HepG2 (cell line): ENCODE results near the gene CKLF.

Experiments
- ATF3 ChIP-seq: sonication (generic); formaldehyde crosslinking; IDR thresholded peaks from 2 replicates; pipeline ENCODE4 v1.4.0; 2020; ENCODE audit warnings: missing genetic modification reagents
- BRD4 ChIP-seq: sonication (generic); formaldehyde crosslinking; IDR thresholded peaks from 2 replicates; pipeline ENCODE4 v1.4.0; 2020; ENCODE audit warnings: missing genetic modification reagents
- CEBPB ChIP-seq: IDR thresholded peaks from 2 replicates; pipeline ENCODE4 v1.6.1; 2011; ENCODE audit warnings: low read depth, low read length, improper control_type of control experiment, borderline replicate concordance
- CENPX ChIP-seq: sonication (generic); formaldehyde crosslinking; IDR thresholded peaks from 2 replicates; pipeline ENCODE4 v1.9.0; 2021; ENCODE audit warnings: mild to moderate bottlenecking, missing genetic modification reagents, moderate library complexity
- CTCF ChIP-seq: sonication (generic); formaldehyde crosslinking; IDR thresholded peaks from 2 replicates; pipeline ENCODE4 v1.5.0; 2020; ENCODE audit warnings: mild to moderate bottlenecking, missing genetic modification reagents, moderate library complexity
- EZH2 ChIP-seq: conservative IDR thresholded peaks from 2 replicates; pipeline ENCODE4 v1.6.1; 2012; ENCODE audit warnings: mild to moderate bottlenecking, low read depth, low read length, moderate library complexity
- HNRNPH1 ChIP-seq: fragments of 200-400 bp; formaldehyde crosslinking; optimal IDR thresholded peaks from 2 replicates; pipeline ENCODE3; 2017; ENCODE audit warnings: mild to moderate bottlenecking, low read depth, low read length
- MXI1 ChIP-seq: IDR thresholded peaks from 3 replicates; pipeline ENCODE4 v1.6.1; 2012; ENCODE audit warnings: low read depth, low read length, inconsistent platforms, borderline replicate concordance
- TCF7 ChIP-seq: sonication (generic); IDR thresholded peaks from 2 replicates; pipeline ENCODE4 v1.6.1; 2016; ENCODE audit warnings: antibody characterized with exemption, low read depth
- ZFYVE20 ChIP-seq: sonication (generic); formaldehyde crosslinking; IDR thresholded peaks from 2 replicates; pipeline ENCODE4 v1.8.0; 2023; ENCODE audit warnings: low read depth, mild to moderate bottlenecking, moderate library complexity, missing genetic modification reagents, borderline replicate concordance
- ZNF20 ChIP-seq: sonication (generic); formaldehyde crosslinking; IDR thresholded peaks from 2 replicates; pipeline ENCODE4 v1.4.0; 2020; ENCODE audit warnings: mild to moderate bottlenecking, moderate library complexity, missing genetic modification reagents
- ZNF510 ChIP-seq: sonication (generic); formaldehyde crosslinking; IDR thresholded peaks from 2 replicates; pipeline ENCODE4 v1.4.0; 2020; ENCODE audit warnings: low read depth, mild to moderate bottlenecking, missing genetic modification reagents
- TF ChIP-seq, protein P1 (sequence below), 2 experiments: IDR thresholded peaks; 2 replicates each; pipeline ENCODE4 v1.6.1; 2011 to 2012; ENCODE audit warnings: low read length in 2 of 2, borderline replicate concordance in 1 of 2, low read depth in 1 of 2, mild to moderate bottlenecking in 1 of 2, moderate library complexity in 1 of 2

DNA sequence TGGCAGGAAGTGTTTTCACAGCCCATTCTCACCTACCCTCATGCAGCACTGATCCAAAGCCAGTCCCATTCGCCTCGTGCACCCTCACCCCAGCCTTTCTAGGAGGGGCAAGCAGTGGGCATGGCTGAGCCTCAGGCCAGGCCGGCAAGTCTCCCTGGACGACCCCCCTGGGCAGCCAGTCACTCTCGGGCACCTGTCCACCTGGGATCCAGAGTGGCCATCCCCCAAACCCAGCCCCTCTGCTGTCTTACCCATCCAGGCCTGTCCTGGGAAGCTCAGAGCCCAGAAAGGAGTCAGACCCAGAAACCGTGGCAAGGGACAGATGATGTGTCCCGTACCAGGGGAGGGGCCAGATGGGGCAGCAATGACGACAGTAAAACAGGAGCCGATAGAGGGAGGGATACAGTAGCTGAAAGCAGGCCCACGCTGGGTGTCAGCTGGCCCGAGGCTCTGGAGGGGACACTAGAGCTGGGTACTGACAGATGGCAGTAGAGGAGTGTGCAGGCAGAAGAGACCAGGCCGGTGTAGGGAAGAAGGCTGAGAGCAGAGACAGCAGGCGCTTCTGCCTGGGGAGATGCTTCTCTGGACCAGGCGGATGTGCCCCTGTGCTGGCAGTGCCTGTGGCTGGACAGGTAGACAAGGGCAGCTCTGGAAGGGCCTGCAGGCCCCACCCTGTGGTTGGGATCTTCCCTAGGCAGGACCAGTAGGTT is 57.9 kb downstream of the CKLF start:
- TF ChIP-seq CTCF: no peak
- TF ChIP-seq TCF7: no peak
- no peak for TF ChIP-seq ZNF510 (CRISPR knock-in tag)
- TF ChIP-seq, protein P1, sequence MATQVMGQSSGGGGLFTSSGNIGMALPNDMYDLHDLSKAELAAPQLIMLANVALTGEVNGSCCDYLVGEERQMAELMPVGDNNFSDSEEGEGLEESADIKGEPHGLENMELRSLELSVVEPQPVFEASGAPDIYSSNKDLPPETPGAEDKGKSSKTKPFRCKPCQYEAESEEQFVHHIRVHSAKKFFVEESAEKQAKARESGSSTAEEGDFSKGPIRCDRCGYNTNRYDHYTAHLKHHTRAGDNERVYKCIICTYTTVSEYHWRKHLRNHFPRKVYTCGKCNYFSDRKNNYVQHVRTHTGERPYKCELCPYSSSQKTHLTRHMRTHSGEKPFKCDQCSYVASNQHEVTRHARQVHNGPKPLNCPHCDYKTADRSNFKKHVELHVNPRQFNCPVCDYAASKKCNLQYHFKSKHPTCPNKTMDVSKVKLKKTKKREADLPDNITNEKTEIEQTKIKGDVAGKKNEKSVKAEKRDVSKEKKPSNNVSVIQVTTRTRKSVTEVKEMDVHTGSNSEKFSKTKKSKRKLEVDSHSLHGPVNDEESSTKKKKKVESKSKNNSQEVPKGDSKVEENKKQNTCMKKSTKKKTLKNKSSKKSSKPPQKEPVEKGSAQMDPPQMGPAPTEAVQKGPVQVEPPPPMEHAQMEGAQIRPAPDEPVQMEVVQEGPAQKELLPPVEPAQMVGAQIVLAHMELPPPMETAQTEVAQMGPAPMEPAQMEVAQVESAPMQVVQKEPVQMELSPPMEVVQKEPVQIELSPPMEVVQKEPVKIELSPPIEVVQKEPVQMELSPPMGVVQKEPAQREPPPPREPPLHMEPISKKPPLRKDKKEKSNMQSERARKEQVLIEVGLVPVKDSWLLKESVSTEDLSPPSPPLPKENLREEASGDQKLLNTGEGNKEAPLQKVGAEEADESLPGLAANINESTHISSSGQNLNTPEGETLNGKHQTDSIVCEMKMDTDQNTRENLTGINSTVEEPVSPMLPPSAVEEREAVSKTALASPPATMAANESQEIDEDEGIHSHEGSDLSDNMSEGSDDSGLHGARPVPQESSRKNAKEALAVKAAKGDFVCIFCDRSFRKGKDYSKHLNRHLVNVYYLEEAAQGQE (IDR thresholded peaks at IDR 0.05; ENCODE audit: borderline replicate concordance in 1 of 2, low read depth in 1 of 2, low read length in 2 of 2): no peak
- no peak for TF ChIP-seq ZFYVE20 (CRISPR knock-in tag)
- no peak for TF ChIP-seq MXI1
- TF ChIP-seq EZH2: no peak
- no peak for TF ChIP-seq CENPX
- no peak for TF ChIP-seq ZNF20 (CRISPR knock-in tag)
- TF ChIP-seq ATF3: no peak
- TF ChIP-seq HNRNPH1: no peak
- TF ChIP-seq BRD4 (CRISPR knock-in tag): no peak
- no peak for TF ChIP-seq CEBPB
